Measurements from ENCODE around the gene TM7SF2.

The TM7SF2 gene

GRCh38 chr11:65160643-65161042, 49.0 kb downstream of the TM7SF2 start:
- Histone ChIP-seq H3K9me3 (ENCODE audit: control insufficient read depth, insufficient read depth, low read length) (no peaks in the 10 kb centered on the region), H3K27me3 (ENCODE audit: control insufficient read depth, low read length) (no peaks in the 10 kb centered on the region), H4K20me1 (ENCODE audit: control insufficient read depth, insufficient read depth, low read depth, low read length) (no peaks in the 10 kb centered on the region), H3K4me2 (ENCODE audit: low read length) (peak overlapping the region; percentile 64), H3K4me1 (ENCODE audit: control insufficient read depth, low read length) (peaks cover 54% of the 10 kb centered on the region), H3F3A (ENCODE audit: control insufficient read depth, insufficient read depth) (peaks cover 17% of the 10 kb centered on the region), H3K9me2 (replicated peaks; ENCODE audit: control insufficient read depth, low read length) (no peaks in the 10 kb centered on the region), H3K79me2 (ENCODE audit: control insufficient read depth, low read length) (no peaks in the 10 kb centered on the region), H3K27ac (ENCODE audit: low read depth, low read length) (peak overlapping the region; percentile 87), H3K36me3 (ENCODE audit: control insufficient read depth, low read length) (no peaks in the 10 kb centered on the region), H3K4me3 (ENCODE audit: low read length) (no peak overlapping the region)
- TF ChIP-seq EZH2phosphoT487 (IDR thresholded peaks at IDR 0.05; ENCODE audit: borderline replicate concordance, low read length) = no peak
- TF ChIP-seq CTCF (IDR thresholded peaks at IDR 0.05; ENCODE audit: low read depth, low read length, poor library complexity, severe bottlenecking) = no peak

GRCh38 chr11:65163684-65164083, 52.0 kb downstream of the TM7SF2 start:
- no peaks in the 10 kb centered on the region for H3K27me3 ChIP-seq (ENCODE audit: control insufficient read depth, low read length)
- H3K27ac ChIP-seq (ENCODE audit: low read depth, low read length) = no peak overlapping the region
- no peaks in the 10 kb centered on the region for H3K9me2 ChIP-seq (replicated peaks; ENCODE audit: control insufficient read depth, low read length)
- H3F3A ChIP-seq (ENCODE audit: control insufficient read depth, insufficient read depth) = peaks cover 9% of the 10 kb centered on the region; the same call in 1 of the 2 replicates
- no peaks in the 10 kb centered on the region for H3K79me2 ChIP-seq (ENCODE audit: control insufficient read depth, low read length)
- H3K9me3 ChIP-seq (ENCODE audit: control insufficient read depth, insufficient read depth, low read length) = no peaks in the 10 kb centered on the region
- H4K20me1 ChIP-seq (ENCODE audit: control insufficient read depth, insufficient read depth, low read depth, low read length) = no peaks in the 10 kb centered on the region
- H3K4me2 ChIP-seq (ENCODE audit: low read length) = no peak overlapping the region
- peaks cover 43% of the 10 kb centered on the region for H3K4me1 ChIP-seq (ENCODE audit: control insufficient read depth, low read length)
- no peak overlapping the region for H3K4me3 ChIP-seq (ENCODE audit: low read length)
- TF ChIP-seq EZH2phosphoT487 (IDR thresholded peaks at IDR 0.05; ENCODE audit: borderline replicate concordance, low read length) (no peak), CTCF (IDR thresholded peaks at IDR 0.05; ENCODE audit: low read depth, low read length, poor library complexity, severe bottlenecking) (no peak)
- H3K36me3 ChIP-seq (ENCODE audit: control insufficient read depth, low read length) = no peaks in the 10 kb centered on the region

Data from DOHH2 (cell line).